ENCODE measurements around the gene TBC1D12.

DNA sequence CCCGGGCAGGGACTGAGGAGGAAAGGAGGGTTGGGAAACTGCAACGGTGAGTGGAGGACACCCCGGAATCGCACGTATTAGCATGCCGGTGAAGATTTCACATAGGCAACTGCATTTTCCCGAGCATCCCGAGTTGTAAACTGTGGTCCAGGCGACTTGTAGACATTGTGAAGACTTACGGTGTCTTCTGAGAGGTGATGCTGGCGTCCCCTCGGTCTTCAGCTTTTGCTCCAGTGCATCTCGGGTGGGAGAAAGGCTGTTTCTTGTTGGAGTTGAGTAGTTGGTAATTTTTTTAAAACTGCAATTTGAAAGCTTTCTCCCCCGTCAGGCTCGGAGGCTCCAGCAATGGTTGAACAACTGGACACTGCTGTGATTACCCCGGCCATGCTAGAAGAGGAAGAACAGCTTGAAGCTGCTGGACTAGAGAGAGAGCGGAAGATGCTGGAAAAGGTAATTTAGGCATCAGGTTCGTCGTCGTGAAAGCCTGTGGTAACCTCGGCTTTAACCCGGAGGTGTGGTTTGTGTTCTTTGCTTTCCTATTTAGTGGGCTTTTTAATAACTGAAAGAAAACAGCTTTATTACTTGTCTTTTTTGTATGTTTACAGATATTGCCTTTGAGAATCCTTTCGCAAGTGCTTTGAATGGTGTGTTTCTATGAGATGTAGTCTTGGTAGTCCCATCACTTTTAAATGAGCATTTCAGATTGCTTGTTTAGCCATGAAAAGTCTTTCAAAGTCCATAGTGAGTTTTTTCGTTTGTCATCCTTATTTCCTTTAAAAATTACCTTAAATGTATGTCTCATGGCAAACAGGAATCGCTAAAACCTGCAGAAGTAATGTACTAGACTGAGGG is 143.9 kb downstream of the TBC1D12 start:
- TF ChIP-seq, protein P1, sequence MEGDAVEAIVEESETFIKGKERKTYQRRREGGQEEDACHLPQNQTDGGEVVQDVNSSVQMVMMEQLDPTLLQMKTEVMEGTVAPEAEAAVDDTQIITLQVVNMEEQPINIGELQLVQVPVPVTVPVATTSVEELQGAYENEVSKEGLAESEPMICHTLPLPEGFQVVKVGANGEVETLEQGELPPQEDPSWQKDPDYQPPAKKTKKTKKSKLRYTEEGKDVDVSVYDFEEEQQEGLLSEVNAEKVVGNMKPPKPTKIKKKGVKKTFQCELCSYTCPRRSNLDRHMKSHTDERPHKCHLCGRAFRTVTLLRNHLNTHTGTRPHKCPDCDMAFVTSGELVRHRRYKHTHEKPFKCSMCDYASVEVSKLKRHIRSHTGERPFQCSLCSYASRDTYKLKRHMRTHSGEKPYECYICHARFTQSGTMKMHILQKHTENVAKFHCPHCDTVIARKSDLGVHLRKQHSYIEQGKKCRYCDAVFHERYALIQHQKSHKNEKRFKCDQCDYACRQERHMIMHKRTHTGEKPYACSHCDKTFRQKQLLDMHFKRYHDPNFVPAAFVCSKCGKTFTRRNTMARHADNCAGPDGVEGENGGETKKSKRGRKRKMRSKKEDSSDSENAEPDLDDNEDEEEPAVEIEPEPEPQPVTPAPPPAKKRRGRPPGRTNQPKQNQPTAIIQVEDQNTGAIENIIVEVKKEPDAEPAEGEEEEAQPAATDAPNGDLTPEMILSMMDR (IDR thresholded peaks at IDR 0.05), result no peak
- TF ChIP-seq POLR2A (IDR thresholded peaks at IDR 0.05), result no peak

Measured in vagina (tissue), 2 donors.